HG02588 (cell line): Measurements from ENCODE around the gene CAPG.
"Not testable (repeated sequence)": the region's sequence is repeated elsewhere in the genome, so short reads cannot be mapped to it uniquely, and the experiment has no call there.

Experiments
- ATAC-seq: cut with Tn5 transposase; IDR thresholded peaks from one replicate; pipeline ENCODE4 v1.9.1; 2021; ENCODE audit warnings: mild to moderate bottlenecking, moderate library complexity; ENCODE audit not compliant: unreplicated experiment

Gene CAPG

GRCh38 chr2:85367180-85367579 lies 43.0 kb downstream of the CAPG start:
- ATAC-seq = no peak

- not testable (repeated sequence) for ATAC-seq
These were observed 47.3 kb downstream of the CAPG start for GRCh38 chr2:85362653-85363387.

- no peak for ATAC-seq
These were observed 52.4 kb downstream of the CAPG start for GRCh38 chr2:85357736-85358135.

GRCh38 chr2:85356186-85356585 lies 54.0 kb downstream of the CAPG start:
- ATAC-seq = no peak

GRCh38 chr2:85355521-85355920 lies 54.6 kb downstream of the CAPG start:
- ATAC-seq = no peak

- ATAC-seq = peak; percentile 1
These were observed 55.1 kb downstream of the CAPG start for GRCh38 chr2:85355073-85355410.

- peak; percentile 98 for ATAC-seq
These were observed 55.7 kb downstream of the CAPG start, which contains the start of the genes ELMOD3 and RETSAT for GRCh38 chr2:85354286-85355072. TSS of gene ELMOD3 (plus strand) at chr2:85354769. CDS start at chr2:85357199, 2,430 bp downstream. TSS of gene RETSAT (minus strand) at chr2:85354528. CDS start at chr2:85354507, 21 bp downstream.

- peak; percentile 4 for ATAC-seq
These were observed 56.3 kb downstream of the CAPG start for GRCh38 chr2:85353876-85354285.

- ATAC-seq = no peak
These were observed 62.6 kb downstream of the CAPG start for GRCh38 chr2:85347599-85347998.
